Neuronal stem cell (in vitro differentiated cells): ENCODE data around the gene SEBOX. TPM values are rescaled to one million over a fixed set of nuclear protein-coding genes. Genes with fewer than 3 reads are reported as not detected.

ENCODE experiments used
- DNase-seq: peaks from one replicate; pipeline ENCODE4 v3.0.0-alpha.2; 2013; ENCODE audit warnings: low spot score
- H2AFZ ChIP-seq: one replicate; pipeline ENCODE4 v1.6.1; 2013; ENCODE audit warnings: mild to moderate bottlenecking, low read length, inconsistent platforms
- H2AK5ac ChIP-seq: 2 replicates; pipeline ENCODE4 v1.6.1; 2013; ENCODE audit warnings: low read depth, mild to moderate bottlenecking, inconsistent platforms, low read length, moderate library complexity, mixed read lengths
- H2BK120ac ChIP-seq: 2 replicates; pipeline ENCODE4 v1.6.1; 2013; ENCODE audit warnings: low read depth, mild to moderate bottlenecking, inconsistent platforms, low read length, moderate library complexity, mixed read lengths
- H2BK12ac ChIP-seq: one replicate; pipeline ENCODE4 v1.6.1; 2013; ENCODE audit warnings: low read length, inconsistent platforms
- H2BK15ac ChIP-seq: 2 replicates; pipeline ENCODE4 v1.6.1; 2013; ENCODE audit warnings: mild to moderate bottlenecking, low read length, inconsistent platforms, mixed read lengths
- H2BK5ac ChIP-seq: one replicate; pipeline ENCODE4 v1.6.1; 2013; ENCODE audit warnings: inconsistent platforms, mild to moderate bottlenecking, low read length, moderate library complexity
- H3K14ac ChIP-seq: one replicate; pipeline ENCODE4 v1.6.1; 2013; ENCODE audit warnings: low read length, inconsistent platforms
- H3K18ac ChIP-seq: 2 replicates; pipeline ENCODE4 v1.6.1; 2013; ENCODE audit warnings: low read length, inconsistent platforms
- H3K23ac ChIP-seq: 2 replicates; pipeline ENCODE4 v1.6.1; 2013; ENCODE audit warnings: low read depth, mild to moderate bottlenecking, mixed read lengths, low read length, inconsistent platforms; ENCODE audit not compliant: poor library complexity
- H3K27ac ChIP-seq: replicated peaks from 3 replicates; pipeline ENCODE4 v1.5.1; 2013; ENCODE audit warnings: low read length, inconsistent platforms
- H3K27me3 ChIP-seq, 3 experiments: 2 replicates each; pipeline ENCODE4 v1.6.1; 2013; ENCODE audit warnings: low read length in 3 of 3, mild to moderate bottlenecking in 2 of 3, inconsistent platforms in 1 of 3, low read depth in 1 of 3, mixed read lengths in 1 of 3, moderate library complexity in 1 of 3; ENCODE audit not compliant: control insufficient read depth in 3 of 3, insufficient read depth in 3 of 3
- H3K36me3 ChIP-seq, 2 donors: replicated peaks in 1 of 2; 2 replicates each; pipeline ENCODE4 v1.6.1; 2013; ENCODE audit warnings: low read length in 2 of 2; ENCODE audit not compliant: control insufficient read depth in 2 of 2, insufficient read depth in 2 of 2
- H3K4ac ChIP-seq: 2 replicates; pipeline ENCODE4 v1.6.1; 2013; ENCODE audit warnings: inconsistent platforms, mild to moderate bottlenecking, low read length, moderate library complexity
- H3K4me1 ChIP-seq, 2 donors: 1 replicate in 1 of 2; 2 replicates in 1 of 2; pipeline ENCODE4 v1.6.1; 2013; ENCODE audit warnings: low read length in 2 of 2, low read depth in 1 of 2; ENCODE audit not compliant: control insufficient read depth in 2 of 2, insufficient read depth in 1 of 2
- H3K4me2 ChIP-seq: one replicate; pipeline ENCODE4 v1.6.1; 2013; ENCODE audit warnings: mild to moderate bottlenecking, low read length, inconsistent platforms; ENCODE audit not compliant: insufficient read depth, poor library complexity, severe bottlenecking
- H3K4me3 ChIP-seq, 2 donors: 2 replicates each; pipeline ENCODE4 v1.5.1; 2013; ENCODE audit warnings: low read length in 2 of 2, mild to moderate bottlenecking in 2 of 2, inconsistent platforms in 1 of 2, moderate library complexity in 1 of 2
- H3K79me1 ChIP-seq: one replicate; pipeline ENCODE4 v1.6.1; 2013; ENCODE audit warnings: low read depth, mild to moderate bottlenecking, inconsistent platforms, low read length, moderate library complexity
- H3K9ac ChIP-seq: one replicate; pipeline ENCODE4 v1.6.1; 2013; ENCODE audit warnings: mild to moderate bottlenecking, low read depth, low read length, inconsistent platforms; ENCODE audit not compliant: poor library complexity
- H3K9me3 ChIP-seq, 2 donors: replicated peaks in 1 of 2; 2 replicates each; pipeline versions ENCODE3 to v1.6.1; 2013; ENCODE audit warnings: low read length in 2 of 2, mild to moderate bottlenecking in 2 of 2, inconsistent platforms in 1 of 2, low read depth in 1 of 2, mixed read lengths in 1 of 2, moderate library complexity in 1 of 2; ENCODE audit not compliant: control insufficient read depth in 2 of 2, insufficient read depth in 1 of 2
- H4K8ac ChIP-seq: one replicate; pipeline ENCODE4 v1.6.1; 2013; ENCODE audit warnings: low read depth, mild to moderate bottlenecking, inconsistent platforms, low read length, moderate library complexity
- H4K91ac ChIP-seq: one replicate; pipeline ENCODE4 v1.6.1; 2013; ENCODE audit warnings: low read length, low read depth, mild to moderate bottlenecking, inconsistent platforms; ENCODE audit not compliant: poor library complexity
- WGBS, 2 donors: extraction: QIAGEN DNeasy Blood & Tissue Kit; methylation state at CpG; one replicate each; pipeline ENCODE4 v1.1.7; 2013; ENCODE audit warnings: missing lambda C conversion rate in 2 of 2, mixed read lengths in 1 of 2; ENCODE audit not compliant: insufficient read length in 2 of 2, insufficient replicate concordance in 1 of 2; ENCODE audit errors: extremely low coverage in 2 of 2; 5-methylcytosine and 5-hydroxymethylcytosine counted together
- polyA plus RNA-seq, 2 experiments: library from polyadenylated mRNA; stranded (reverse); fragments of 200-250 nt; gene quantifications; one replicate each; pipeline ENCODE4 v1.2.3, GENCODE V29; 2013

Gene SEBOX, protein sequence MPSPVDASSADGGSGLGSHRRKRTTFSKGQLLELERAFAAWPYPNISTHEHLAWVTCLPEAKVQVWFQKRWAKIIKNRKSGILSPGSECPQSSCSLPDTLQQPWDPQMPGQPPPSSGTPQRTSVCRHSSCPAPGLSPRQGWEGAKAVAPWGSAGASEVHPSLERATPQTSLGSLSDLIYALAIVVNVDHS
- polyA plus RNA-seq (2013, experiment 1 of 2): not detected
- not detected for polyA plus RNA-seq (2013, experiment 2 of 2)

DNA sequence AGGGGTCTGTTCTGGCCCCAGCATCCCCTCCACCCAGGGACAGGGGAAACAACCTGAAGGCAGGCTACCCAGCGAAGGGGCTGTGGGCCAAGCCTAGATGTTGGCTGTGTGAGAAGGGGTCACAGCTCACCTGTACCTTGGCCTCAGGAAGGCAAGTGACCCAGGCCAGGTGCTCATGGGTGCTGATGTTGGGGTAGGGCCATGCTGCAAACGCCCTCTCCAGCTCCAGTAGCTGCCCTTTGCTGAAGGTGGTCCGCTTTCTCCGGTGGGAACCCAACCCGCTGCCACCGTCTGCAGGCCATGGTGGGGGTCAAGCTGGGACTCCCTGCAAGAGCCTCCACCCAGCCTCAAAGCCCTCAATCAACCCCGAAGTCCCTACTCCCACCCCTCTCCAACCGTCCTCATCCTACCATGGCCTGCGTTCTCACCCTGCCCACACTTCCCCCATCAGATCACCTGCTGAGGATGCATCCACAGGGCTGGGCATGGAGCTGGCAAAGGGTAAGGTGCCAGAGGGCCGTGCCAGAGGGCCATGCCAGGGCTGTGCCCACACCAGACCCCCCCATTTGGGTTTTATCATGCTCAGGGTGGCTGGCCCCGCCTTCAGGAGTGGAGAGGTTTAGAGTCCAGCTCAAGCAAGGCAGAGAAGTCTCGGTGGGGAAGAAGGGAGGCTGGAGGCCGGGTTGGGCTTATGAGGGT is at the start of gene SEBOX:
SEBOX (minus strand) TSS at position 535 of the 699 bp plus-strand sequence; CDS start at position 487, 48 bp downstream.
- no peak within 1 kb of the TSS for H2BK15ac ChIP-seq
- no peak within 1 kb of the TSS for H2BK5ac ChIP-seq
- H4K91ac ChIP-seq: no peak within 1 kb of the TSS
- H3K36me3 ChIP-seq: peaks cover 15 to 48% of the 10 kb centered on the region in 2 donors
- H3K14ac ChIP-seq: no peak within 1 kb of the TSS
- H4K8ac ChIP-seq: no peak within 1 kb of the TSS
- no peak within 1 kb of the TSS for H3K4me2 ChIP-seq
- H3K9me3 ChIP-seq: no peaks in the 10 kb centered on the region
- no peak within 1 kb of the TSS for H3K27ac ChIP-seq
- no peak within 1 kb of the TSS for H2BK12ac ChIP-seq
- no peak within 1 kb of the TSS for H2BK120ac ChIP-seq
- H3K18ac ChIP-seq: no peak within 1 kb of the TSS
- peaks cover 2 to 3% of the 10 kb centered on the region in 2 donors for H3K4me1 ChIP-seq
- H3K9ac ChIP-seq: no peak within 1 kb of the TSS
- H3K23ac ChIP-seq: no peak within 1 kb of the TSS
- no peaks in the 10 kb centered on the region for H3K27me3 ChIP-seq
- no peak within 1 kb of the TSS for H3K4ac ChIP-seq
- no peak within 1 kb of the TSS for H2AK5ac ChIP-seq
- no CpG with 5 or more reads among the region's 13 CpGs for WGBS, 2 donors
- no peak for DNase-seq
- H3K79me1 ChIP-seq: no peaks in the 10 kb centered on the region
- H2AFZ ChIP-seq: no peak within 1 kb of the TSS
- H3K4me3 ChIP-seq: no peak within 1 kb of the TSS

DNA sequence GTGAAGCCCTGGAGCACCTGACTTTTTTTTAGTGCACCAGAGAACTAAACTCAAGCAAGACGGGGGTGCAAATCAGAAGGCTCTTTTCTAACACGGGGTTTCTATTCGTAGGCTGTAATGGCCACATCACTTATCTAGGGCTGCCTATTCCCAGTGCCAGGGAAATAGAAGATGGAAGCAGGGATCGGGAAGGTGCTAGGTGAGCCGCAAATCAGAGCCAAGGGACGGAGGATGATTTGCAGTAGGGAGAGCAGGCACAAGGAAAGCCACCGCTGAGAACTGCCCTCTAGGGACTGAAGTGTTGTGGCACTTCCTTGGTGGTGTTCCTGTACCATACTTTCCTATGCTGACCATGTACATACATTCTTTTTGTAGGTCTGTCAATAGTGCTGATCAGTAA is 48.8 kb upstream of the SEBOX start:
- H3K18ac ChIP-seq: no peak overlapping the region
- H3K36me3 ChIP-seq: no peaks in the 10 kb centered on the region
- no peak for DNase-seq
- H3K27me3 ChIP-seq: peaks cover 0 to 46% (median 5%) of the 10 kb centered on the region in 3 experiments
- H4K91ac ChIP-seq: no peak overlapping the region
- no peak overlapping the region for H4K8ac ChIP-seq
- no peak overlapping the region for H3K4me3 ChIP-seq
- whole genome bisulfite sequencing, 2 donors: no CpG with 5 or more reads among the region's 7 CpGs
- H3K4ac ChIP-seq: no peak overlapping the region
- no peak overlapping the region for H3K9ac ChIP-seq
- H2AFZ ChIP-seq: no peak overlapping the region
- no peak overlapping the region for H3K27ac ChIP-seq
- H2BK5ac ChIP-seq: no peak overlapping the region
- no peak overlapping the region for H2BK15ac ChIP-seq
- H3K23ac ChIP-seq: no peak overlapping the region
- H3K4me2 ChIP-seq: no peak overlapping the region
- H2AK5ac ChIP-seq: no peak overlapping the region
- H3K14ac ChIP-seq: no peak overlapping the region
- H3K9me3 ChIP-seq: no peaks in the 10 kb centered on the region
- H2BK12ac ChIP-seq: no peak overlapping the region
- H3K4me1 ChIP-seq: no peaks in the 10 kb centered on the region
- H2BK120ac ChIP-seq: no peak overlapping the region
- no peaks in the 10 kb centered on the region for H3K79me1 ChIP-seq

DNA sequence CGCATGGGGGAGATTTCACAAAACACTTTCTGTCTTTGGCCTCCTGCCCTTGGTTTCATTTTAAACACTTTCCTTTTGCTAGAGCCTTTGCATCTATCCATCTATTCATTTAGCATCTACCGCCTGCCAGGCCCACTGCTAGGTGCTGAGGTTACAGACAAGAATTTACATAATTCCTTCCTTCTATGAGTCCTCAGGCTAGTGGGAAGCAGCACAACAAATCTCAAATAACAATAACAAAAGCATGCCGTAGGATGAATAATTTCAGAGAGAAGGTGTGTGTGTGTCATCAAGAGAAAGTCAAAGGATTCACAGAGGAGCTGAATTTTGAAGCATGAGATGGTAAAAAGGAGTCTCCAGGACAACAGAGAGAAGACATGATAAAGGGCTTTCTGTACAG is 47.1 kb upstream of the SEBOX start:
- no peak overlapping the region for H3K9ac ChIP-seq
- DNase-seq: no peak
- H3K14ac ChIP-seq: no peak overlapping the region
- H3K4me2 ChIP-seq: no peak overlapping the region
- no peak overlapping the region for H2BK5ac ChIP-seq
- H3K27me3 ChIP-seq: peaks cover 0 to 46% (median 5%) of the 10 kb centered on the region in 3 experiments
- H2BK15ac ChIP-seq: no peak overlapping the region
- H3K4me3 ChIP-seq: no peak overlapping the region
- no CpG with 5 or more reads among the region's 3 CpGs for WGBS, 2 donors
- H4K8ac ChIP-seq: no peak overlapping the region
- no peak overlapping the region for H3K27ac ChIP-seq
- H3K9me3 ChIP-seq: no peaks in the 10 kb centered on the region
- H3K4me1 ChIP-seq: peaks cover 3 to 13% of the 10 kb centered on the region in 2 donors
- H2BK120ac ChIP-seq: no peak overlapping the region
- no peak overlapping the region for H3K23ac ChIP-seq
- no peaks in the 10 kb centered on the region for H3K79me1 ChIP-seq
- no peak overlapping the region for H3K18ac ChIP-seq
- no peak overlapping the region for H2AK5ac ChIP-seq
- H2BK12ac ChIP-seq: no peak overlapping the region
- H3K4ac ChIP-seq: no peak overlapping the region
- H3K36me3 ChIP-seq: no peaks in the 10 kb centered on the region
- H2AFZ ChIP-seq: no peak overlapping the region
- H4K91ac ChIP-seq: no peak overlapping the region

DNA sequence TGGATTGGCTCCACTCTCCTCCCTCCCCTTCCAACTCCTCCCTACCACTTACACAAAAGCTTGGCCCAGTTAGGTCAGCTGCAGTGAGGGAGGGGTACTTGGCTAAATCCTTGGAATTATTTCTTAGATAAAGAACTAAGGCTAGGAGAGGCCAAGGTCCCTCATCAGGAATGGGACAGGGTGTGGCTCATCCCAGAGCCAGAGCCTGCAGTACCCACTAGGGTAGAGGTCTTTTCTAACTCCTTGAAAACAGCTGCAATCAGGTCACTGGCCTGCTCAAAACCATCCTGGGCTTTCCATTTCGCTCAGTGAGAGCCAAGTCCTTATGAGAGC is 42.9 kb upstream of the SEBOX start:
- WGBS, 2 donors: no CpG with 5 or more reads among the region's 1 CpG
- no peak for DNase-seq
- no peak overlapping the region for H3K23ac ChIP-seq
- H4K91ac ChIP-seq: no peak overlapping the region
- no peak overlapping the region for H3K27ac ChIP-seq
- peak overlapping the region; percentile 66 for H2AFZ ChIP-seq
- no peak overlapping the region for H4K8ac ChIP-seq
- H2AK5ac ChIP-seq: no peak overlapping the region
- H2BK12ac ChIP-seq: no peak overlapping the region
- no peak overlapping the region for H3K18ac ChIP-seq
- H3K4me3 ChIP-seq: no peak overlapping the region
- no peaks in the 10 kb centered on the region for H3K79me1 ChIP-seq
- no peak overlapping the region for H3K4ac ChIP-seq
- no peak overlapping the region for H3K9ac ChIP-seq
- no peaks in the 10 kb centered on the region for H3K36me3 ChIP-seq
- H2BK5ac ChIP-seq: no peak overlapping the region
- no peak overlapping the region for H2BK120ac ChIP-seq
- H3K4me1 ChIP-seq: peaks cover 7 to 18% of the 10 kb centered on the region in 2 donors
- no peaks in the 10 kb centered on the region for H3K9me3 ChIP-seq
- H3K14ac ChIP-seq: no peak overlapping the region
- H3K4me2 ChIP-seq: no peak overlapping the region
- H3K27me3 ChIP-seq: peaks cover 0 to 21% (median 19%) of the 10 kb centered on the region in 3 experiments
- no peak overlapping the region for H2BK15ac ChIP-seq
